ENCODE measurements around the gene SPATA24. TPM values are rescaled to one million over a fixed set of nuclear protein-coding genes. Genes with fewer than 3 reads are reported as not detected.

SPATA24 gene
- total and polyA plus RNA-seq, 12 donors = 4.6 to 124 (median 10.3) TPM

DNA sequence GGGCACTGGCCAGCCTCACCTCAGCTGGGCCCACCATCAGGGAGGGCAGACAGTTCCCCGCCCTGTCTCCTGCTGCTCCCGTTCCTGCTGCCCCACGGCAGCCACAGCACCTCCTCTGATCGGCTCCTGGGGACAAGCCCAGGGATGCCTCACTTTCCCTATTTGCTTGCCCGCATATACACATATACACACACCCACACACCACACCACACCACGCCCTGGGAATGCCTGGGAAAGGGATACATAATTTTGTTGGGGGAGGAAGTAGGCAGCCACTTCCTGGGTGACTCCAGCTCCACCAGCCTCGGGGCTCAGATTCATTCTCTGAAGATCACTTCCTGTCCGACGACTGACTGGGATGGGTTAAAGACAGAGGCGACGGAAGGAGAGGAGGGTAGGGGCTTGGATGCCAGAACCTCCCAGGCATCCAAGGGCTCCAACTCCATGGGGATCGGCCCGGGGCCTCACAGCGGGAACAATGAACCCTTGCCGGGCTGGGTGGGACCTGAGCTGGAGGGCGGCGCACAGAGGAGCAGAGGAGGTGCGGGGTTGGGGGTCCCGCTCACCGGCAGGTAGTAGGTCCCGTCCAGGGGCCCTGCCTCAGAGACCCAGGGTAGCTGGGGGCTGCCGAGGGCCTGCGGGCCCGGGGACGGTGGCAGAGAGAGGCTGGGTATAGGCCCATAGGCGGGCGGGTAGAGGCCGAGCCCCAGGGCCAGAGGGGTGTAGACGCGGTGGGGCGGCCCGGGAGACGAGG is 12.1 kb downstream of the SPATA24 start:
- intact Hi-C loops (cut with DNase I) = loop anchor here in 1 of 2 donors (5.0 kb wide), 1 partner anchor 44 kb away; no protein-coding TSS in a partner anchor
- peak overlapping the region in 1 of 4 donors; percentile 69 for H3K4me3 ChIP-seq
- H3K36me3 ChIP-seq (replicated peaks in 1 of 2) = no peaks in the 10 kb centered on the region
- H3K9me3 ChIP-seq (replicated peaks in 1 of 3) = no peaks in the 10 kb centered on the region
- peak overlapping the region in 1 of 5 donors; percentile 57 for H3K27ac ChIP-seq
- WGBS, 4 donors = 62 to 81% (median 70%) methylated on average over 26 to 33 of the region's 33 CpGs
- no peaks in the 10 kb centered on the region for H3K27me3 ChIP-seq
- DNase-seq = no peak
- TF ChIP-seq POLR2A (IDR thresholded peaks at IDR 0.05) = no peak
- TF ChIP-seq, protein P1, sequence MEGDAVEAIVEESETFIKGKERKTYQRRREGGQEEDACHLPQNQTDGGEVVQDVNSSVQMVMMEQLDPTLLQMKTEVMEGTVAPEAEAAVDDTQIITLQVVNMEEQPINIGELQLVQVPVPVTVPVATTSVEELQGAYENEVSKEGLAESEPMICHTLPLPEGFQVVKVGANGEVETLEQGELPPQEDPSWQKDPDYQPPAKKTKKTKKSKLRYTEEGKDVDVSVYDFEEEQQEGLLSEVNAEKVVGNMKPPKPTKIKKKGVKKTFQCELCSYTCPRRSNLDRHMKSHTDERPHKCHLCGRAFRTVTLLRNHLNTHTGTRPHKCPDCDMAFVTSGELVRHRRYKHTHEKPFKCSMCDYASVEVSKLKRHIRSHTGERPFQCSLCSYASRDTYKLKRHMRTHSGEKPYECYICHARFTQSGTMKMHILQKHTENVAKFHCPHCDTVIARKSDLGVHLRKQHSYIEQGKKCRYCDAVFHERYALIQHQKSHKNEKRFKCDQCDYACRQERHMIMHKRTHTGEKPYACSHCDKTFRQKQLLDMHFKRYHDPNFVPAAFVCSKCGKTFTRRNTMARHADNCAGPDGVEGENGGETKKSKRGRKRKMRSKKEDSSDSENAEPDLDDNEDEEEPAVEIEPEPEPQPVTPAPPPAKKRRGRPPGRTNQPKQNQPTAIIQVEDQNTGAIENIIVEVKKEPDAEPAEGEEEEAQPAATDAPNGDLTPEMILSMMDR (IDR thresholded peaks at IDR 0.05) = no peak
- peaks cover 30 to 40% of the 10 kb centered on the region in 2 donors for H3K4me1 ChIP-seq (replicated peaks in 1 of 2)

DNA sequence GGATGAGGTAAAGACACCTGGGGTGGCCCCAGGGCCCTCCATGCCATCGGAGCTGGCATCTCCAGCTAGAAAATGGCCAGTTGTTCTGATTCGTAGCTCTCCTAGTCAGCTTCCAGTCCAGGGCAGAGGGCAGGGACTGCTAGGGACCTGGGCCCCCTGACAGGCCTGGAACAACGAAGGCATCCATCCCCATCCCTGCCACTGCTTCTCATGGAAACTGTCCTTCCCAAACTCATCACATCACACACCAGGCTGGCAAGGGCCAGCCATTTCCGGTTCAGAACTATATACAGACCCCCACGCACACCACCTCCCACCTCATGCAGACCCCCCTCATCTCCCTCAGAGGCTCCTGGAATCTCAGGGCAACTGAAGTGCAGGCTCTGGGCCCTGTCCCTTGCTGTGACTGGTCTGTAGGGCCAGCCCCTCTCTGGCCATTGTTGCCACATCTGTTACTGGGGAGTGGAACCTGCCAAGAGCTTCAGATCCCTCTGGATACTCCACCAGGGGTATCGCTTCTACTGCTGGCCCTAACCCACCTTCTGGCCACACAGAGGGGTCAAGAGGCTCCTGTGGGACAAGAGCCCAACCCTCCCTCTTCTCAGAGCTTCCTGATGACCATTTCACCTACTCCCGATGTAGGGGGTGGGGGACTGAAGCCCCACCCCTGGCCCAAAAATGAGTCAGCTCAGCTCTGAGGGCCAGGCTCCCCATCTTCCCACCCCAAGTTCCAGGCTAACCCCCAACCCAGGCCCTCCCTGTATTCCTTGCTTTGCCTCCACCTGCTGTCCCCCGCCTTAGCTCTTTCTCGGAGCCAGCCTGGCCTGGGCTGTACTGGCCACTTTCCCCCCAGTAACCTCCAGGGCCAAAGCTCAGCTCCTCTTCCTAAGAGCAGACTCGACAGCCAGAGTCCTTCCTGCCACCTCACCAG is 13.0 kb downstream of the SPATA24 start:
- H3K27me3 ChIP-seq = no peaks in the 10 kb centered on the region
- peak overlapping the region in 2 of 5 donors; percentile 56 to 57 for H3K27ac ChIP-seq
- H3K4me1 ChIP-seq (replicated peaks in 1 of 2) = peaks cover 30 to 36% of the 10 kb centered on the region in 2 donors
- no peak overlapping the region for H3K4me3 ChIP-seq
- no peaks in the 10 kb centered on the region for H3K36me3 ChIP-seq (replicated peaks in 1 of 2)
- intact Hi-C loops (cut with DNase I) = loop anchor here in 1 of 2 donors (5.0 kb wide), 1 partner anchor 44 kb away; no protein-coding TSS in a partner anchor
- TF ChIP-seq POLR2A (IDR thresholded peaks at IDR 0.05) = no peak
- TF ChIP-seq, protein P1 (IDR thresholded peaks at IDR 0.05) = no peak
- 81 to 88% (median 84%) methylated on average over 6 to 10 of the region's 10 CpGs for WGBS, 4 donors
- H3K9me3 ChIP-seq (replicated peaks in 1 of 3) = no peaks in the 10 kb centered on the region
- no peak for DNase-seq

DNA sequence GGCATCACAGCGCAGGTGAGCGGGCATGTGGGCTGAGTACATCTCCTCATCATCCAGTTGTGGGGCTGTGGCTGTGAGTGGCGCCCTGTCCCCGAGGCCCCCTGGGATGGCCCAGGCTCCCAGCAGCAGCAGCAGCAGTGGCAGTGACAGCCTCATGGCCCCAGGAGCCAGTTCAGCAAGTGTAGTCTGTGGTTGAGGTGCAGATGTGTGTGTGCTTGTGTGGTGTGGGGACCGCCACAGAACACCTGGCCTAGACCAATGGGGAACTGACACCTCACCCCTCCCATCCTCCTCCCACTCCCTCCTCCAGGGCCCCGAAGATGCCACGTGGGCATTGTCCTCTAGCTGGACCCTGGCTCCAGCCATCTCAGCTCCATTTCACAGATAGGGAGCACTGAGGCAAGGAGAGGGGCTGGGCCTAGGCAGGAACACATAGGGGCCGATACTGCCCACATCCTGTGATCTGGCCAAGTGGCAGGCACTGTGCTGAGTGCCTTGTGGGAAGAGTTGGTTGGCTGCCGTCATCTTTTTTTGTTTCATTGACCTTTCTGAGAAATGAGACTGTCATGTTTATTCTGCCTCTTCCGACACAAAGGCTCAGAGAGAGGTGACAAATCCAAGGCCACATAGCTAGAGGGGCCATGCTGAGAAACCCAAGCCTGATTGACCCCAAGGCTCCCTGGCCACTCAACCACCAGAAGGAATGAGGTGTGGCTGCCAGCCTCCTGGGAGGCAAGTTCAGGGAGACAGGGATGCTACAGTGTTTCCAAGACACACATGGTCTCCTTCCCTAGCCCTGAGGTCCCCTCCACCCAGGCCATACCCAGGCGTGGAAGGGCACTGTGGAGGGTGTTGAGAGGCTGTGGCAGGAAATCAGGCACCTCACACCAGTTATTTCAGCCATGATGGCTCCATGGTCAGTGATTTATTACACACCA is 13.9 kb downstream of the SPATA24 start, which contains the start of gene MZB1:
TSS of gene MZB1 (minus strand) at position 213 of the 938 bp plus-strand sequence. CDS start at position 156, 57 bp downstream.
- H3K9me3 ChIP-seq (replicated peaks in 1 of 3) = no peaks in the 10 kb centered on the region
- DNase-seq = peak in 3 of 7 donors; percentile 9 to 42 (median 37)
- no peaks in the 10 kb centered on the region for H3K36me3 ChIP-seq (replicated peaks in 1 of 2)
- H3K27me3 ChIP-seq = no peaks in the 10 kb centered on the region
- H3K4me1 ChIP-seq (replicated peaks in 1 of 2) = peaks cover 23 to 27% of the 10 kb centered on the region in 2 donors
- no peak for TF ChIP-seq POLR2A (IDR thresholded peaks at IDR 0.05)
- TF ChIP-seq, protein P1 (IDR thresholded peaks at IDR 0.05) = no peak
- no peak within 1 kb of the TSS for H3K4me3 ChIP-seq
- WGBS, 4 donors = 63 to 80% (median 69%) methylated on average over 7 to 11 of the region's 11 CpGs
- peak within 1 kb of the TSS in 2 of 5 donors; percentile 3 to 56 for H3K27ac ChIP-seq
- intact Hi-C loops (cut with DNase I) = loop anchor here in 1 of 2 donors (5.0 kb wide), 1 partner anchor 43 kb away; no protein-coding TSS in a partner anchor
